GM18517 (cell line): Measurements from ENCODE around the gene MAPKAPK5.
"Not testable (repeated sequence)": the region's sequence is repeated elsewhere in the genome, so short reads cannot be mapped to it uniquely, and the experiment has no call there.

ENCODE experiments used
- ATAC-seq: cut with Tn5 transposase; IDR thresholded peaks from one replicate; pipeline ENCODE4 v1.9.1; 2021; ENCODE audit warnings: mild to moderate bottlenecking, moderate library complexity; ENCODE audit not compliant: unreplicated experiment

The MAPKAPK5 gene

DNA sequence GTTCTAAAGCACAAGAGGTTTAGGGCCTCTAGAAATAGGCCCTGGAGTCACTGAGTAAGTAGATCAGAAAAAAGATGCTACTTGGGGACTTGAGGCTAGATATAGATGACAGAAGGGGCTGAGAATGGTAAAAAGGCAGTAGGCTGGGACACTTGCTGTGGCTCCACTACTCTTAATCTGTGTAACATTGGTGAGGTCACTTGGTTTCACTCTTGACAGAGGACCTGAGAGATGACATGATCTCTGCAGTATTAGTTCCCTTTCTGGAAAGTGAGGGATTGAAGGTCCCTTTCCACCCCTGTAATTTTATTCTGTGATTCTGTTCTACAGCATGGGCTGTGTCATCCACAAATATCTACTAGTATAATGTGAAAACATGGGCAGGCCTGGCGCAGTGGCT lies 39.7 kb downstream of the MAPKAPK5 start:
- no peak for ATAC-seq

GRCh38 chr12:111886662-111887545 lies 44.9 kb downstream of the MAPKAPK5 start:
- ATAC-seq = no peak

DNA sequence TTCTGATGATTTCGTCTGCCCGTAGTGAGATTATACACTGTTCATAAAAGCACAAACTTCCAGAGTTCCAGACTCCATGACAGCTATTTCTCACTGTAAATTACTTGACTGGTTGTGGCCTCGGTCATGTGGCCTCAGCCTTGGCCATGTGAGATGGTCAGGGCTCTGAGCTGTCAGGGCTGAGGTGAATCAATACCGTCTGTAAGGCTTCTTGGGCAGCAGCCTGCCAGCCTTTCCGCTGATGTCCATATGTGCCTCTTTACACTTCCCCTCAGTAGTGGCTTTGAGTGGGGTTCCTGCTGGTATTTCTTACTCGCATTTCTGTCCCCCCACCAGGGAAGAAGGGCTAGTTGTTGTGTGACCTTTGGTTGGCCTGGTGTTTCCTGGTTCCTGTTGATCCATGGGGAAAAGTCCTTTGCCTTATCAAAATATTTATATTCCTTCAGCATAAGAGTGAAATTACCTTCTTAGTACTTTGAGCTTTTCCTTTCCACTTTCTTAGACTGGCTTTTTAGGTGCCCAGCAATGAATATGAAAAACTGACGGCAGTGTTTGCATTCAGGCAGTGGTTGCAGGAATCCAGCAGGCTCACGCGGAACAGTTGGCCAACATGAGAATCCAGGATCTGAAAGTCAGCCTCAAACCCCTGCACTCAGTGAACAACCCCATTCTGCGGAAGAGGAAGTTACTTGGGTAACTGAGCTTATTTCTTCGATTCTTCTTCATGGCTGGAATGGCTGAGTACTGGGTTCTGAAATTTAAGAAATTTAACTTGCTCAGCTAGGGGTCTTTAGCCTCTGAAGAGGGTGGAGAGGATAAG lies 46.1 kb downstream of the MAPKAPK5 start:
- no peak for ATAC-seq

GRCh38 chr12:111893287-111893686 lies 51.3 kb downstream of the MAPKAPK5 start:
- ATAC-seq = no peak

- no peak for ATAC-seq
Measured at GRCh38 chr12:111894556-111894955, 52.5 kb downstream of the MAPKAPK5 start.

DNA sequence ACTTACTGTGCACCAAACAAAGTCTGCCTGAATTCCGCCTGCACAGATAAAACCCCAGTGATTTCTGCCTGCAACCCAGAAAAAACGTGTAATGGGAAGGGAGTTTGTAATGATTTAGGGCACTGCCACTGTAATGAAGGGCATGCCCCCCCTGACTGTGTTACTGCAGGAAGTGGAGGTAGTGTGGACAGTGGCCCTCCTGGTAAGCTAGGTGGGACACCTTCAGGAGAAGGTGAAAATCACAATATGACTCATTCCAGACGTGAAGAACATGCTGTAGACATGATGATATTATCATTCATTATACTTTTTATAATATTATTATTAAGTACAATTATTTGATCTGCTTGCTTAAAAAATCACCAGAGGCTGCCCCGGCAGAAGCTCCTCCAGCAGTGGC lies 59.2 kb downstream of the MAPKAPK5 start:
- ATAC-seq = no peak

GRCh38 chr12:111904446-111904975 lies 62.5 kb downstream of the MAPKAPK5 start:
- no peak for ATAC-seq

- no peak for ATAC-seq
Measured at GRCh38 chr12:111905502-111905901, 63.5 kb downstream of the MAPKAPK5 start.

GRCh38 chr12:111907740-111908139 lies 65.7 kb downstream of the MAPKAPK5 start:
- no peak for ATAC-seq

DNA sequence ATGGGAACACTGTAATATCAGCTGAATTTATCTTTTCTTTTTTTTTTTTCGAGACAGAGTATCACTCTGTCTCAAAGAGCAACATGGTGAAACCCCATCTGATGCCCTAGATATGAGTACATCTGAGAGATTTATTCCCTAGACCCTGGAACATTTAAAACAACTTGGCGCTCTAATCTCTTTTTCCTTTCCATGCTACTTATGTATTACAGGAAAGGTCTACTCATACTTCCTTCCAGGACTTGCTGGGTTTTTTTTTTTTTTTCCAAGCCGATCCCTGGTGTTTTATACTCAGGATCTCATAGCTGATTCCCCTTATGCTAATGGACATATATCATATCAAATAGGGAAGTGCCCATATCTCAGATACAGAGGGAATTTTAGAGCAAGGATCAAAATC lies 83.1 kb downstream of the MAPKAPK5 start:
- no peak for ATAC-seq

DNA sequence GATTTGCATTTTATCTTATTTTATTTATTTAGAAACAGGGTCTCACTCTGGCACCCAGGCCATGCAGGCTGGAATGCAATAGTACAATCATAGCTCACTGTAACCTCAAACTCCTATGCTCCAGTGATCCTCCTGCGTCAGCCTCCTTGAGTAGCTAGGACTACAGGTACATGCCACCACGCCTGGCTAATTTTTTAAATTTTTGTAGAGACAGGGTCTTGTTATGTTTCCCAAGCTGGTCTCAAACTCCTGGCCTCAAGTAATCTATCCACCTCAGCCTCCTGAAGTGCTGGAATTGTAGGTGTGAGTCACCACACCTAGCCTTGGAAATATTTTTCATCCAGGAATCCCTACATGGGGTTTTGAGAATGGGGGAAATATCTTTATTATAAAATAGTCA lies 84.6 kb downstream of the MAPKAPK5 start:
- no peak for ATAC-seq

DNA sequence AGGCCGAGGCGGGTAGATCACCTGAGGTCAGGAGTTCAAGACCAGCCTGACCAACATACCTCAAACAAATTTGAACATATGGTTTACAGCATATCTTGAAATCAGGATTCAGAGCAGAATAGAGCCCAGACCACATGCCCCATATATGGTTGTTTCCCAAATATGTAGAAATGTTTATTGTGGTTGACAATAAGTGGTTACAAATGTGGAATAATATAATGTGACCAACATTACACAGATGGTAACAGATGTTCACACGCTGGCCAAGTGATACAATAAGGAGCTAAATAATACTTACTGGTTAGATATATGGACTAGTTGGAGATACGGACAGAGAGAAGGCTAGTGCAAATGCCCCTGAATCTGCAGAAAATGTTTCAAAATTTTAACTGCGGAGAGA lies 85.3 kb downstream of the MAPKAPK5 start:
- ATAC-seq = no peak

DNA sequence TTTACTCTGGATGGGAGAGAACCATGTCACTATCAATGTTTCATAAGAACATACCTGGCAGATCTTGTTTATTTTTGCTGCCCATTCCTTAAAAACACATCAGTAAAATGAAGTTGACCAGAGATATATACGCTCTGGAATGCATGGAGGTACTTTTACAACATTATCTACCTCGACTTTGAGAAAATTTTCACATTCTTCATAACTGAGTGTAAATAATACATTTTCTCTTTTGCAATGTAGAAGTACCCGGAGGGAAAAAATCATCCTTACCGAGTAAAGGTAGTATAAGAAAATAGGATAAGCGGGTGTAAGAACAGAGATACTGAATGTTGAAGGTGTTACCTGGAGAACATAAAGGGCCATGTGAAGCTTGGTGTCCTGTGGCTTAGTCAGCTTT lies 90.2 kb downstream of the MAPKAPK5 start:
- ATAC-seq = no peak

GRCh38 chr12:111936869-111937268 lies 94.8 kb downstream of the MAPKAPK5 start:
- no peak for ATAC-seq

GRCh38 chr12:111937429-111937828 lies 95.4 kb downstream of the MAPKAPK5 start:
- ATAC-seq = no peak

DNA sequence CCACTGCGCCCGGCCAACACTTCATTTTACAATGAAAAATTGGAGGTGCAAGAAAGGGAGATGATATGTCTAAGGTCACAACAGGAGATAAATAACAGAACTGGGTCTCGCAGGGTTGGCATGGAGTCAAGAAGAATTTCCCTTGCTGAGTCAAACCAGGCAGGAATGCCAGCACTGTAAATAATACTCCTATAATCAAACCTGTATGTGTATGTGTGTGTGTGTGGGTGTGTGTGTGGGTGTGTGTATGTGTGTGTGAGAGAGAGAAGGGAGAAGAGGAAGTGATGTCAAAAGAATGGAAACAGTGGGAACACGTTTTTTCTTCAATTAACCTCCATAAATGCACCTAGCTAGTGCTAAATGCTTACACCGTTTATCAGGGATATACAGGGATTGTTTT lies 100.5 kb downstream of the MAPKAPK5 start:
- no peak for ATAC-seq

- no peak for ATAC-seq
Measured at GRCh38 chr12:111943929-111944328, 101.9 kb downstream of the MAPKAPK5 start.

DNA sequence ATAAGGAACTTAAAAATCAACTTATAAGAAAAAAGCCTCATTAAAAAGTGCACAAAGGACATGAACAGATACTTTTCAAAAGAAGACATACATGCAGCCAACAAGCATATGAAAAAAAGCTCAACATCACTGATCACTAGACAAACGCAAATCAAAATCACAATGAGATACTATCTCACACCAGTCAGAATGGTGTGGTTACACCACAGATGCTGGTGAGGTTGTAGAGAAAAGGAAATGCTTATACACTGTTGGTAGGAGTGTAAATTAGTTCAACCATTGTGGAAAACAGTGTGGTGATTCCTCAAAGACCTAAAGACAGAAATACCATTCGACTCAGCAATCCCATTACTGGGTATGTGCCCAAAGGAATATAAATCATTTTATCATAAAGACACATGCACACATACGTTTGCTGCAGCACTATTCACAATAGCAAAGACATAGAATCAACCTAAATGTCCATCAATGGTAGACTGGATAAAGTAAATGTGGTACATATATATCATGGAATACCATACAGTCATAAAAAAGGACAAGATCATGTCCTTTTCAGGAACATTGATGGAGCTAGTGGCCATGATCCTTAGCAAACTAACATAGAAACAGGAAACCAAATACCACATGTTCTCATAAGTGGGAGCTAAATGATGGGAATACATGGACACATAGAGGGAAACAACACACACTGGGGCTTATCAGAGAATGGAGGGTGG lies 109.1 kb downstream of the MAPKAPK5 start:
- ATAC-seq = not testable (repeated sequence)
